GM19025 (cell line): Measurements from ENCODE around the gene SERPINA5.
"Not testable (repeated sequence)": the region's sequence is repeated elsewhere in the genome, so short reads cannot be mapped to it uniquely, and the experiment has no call there.

Source experiments
- ATAC-seq: cut with Tn5 transposase; IDR thresholded peaks from one replicate; pipeline ENCODE4 v1.9.1; 2021; ENCODE audit warnings: mild to moderate bottlenecking, low read depth, moderate library complexity; ENCODE audit not compliant: unreplicated experiment

The SERPINA5 gene

DNA sequence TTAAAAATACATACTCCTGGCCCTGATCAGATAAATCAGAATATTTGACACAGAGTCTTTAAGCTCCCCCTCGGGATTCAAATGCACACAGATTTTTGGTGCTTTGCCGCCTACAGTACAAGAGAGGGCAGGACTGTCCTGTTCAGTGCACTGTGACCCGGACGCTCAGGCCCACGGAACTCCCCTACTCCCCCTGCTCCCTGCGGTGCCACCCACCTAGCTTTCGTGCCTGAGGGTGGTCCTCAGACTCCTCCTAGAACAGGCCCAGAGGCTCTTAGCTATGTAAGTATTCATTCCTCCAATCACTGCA, 17.2 kb downstream of the SERPINA5 start:
- ATAC-seq, result no peak

DNA sequence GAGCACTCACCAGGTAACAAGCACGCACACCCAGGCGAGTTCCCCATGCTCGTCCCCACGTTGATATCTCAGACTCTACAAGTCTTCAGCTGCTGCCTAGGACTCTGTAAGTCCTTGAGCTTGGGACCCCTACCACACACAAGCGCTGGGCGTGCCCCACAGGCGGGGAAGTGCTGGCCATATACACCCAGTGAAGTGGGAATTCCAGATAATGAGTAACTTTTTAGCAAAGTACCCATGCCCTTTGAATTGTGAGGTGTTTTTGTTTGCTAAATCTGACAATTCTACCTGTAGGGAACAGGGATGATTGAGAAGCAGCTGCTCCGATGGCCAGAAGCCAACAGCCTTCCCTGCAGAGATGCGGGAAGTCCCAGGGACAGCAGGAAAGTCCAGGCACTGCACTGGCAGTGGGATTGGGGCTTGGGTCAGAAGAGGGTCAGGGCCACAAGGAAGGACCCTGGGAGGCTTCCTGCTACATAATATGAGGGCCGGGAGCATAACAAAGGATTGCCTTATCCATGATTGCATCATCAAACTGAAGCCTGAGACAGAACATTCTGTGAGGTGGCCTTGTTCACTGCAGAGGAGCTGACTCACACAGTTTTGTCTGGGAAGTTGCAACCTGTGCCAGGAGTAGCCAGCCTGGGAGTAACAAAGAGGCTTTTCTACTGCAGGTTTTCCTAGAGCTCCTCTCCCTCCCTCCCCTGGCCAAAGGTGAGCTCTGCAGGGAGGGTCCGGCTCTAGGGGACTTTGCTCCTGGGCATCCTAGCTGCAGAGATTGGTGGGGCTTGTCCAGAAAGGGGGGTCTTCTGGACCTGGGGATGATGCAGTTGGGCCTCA, 17.8 kb downstream of the SERPINA5 start:
- no peak for ATAC-seq

DNA sequence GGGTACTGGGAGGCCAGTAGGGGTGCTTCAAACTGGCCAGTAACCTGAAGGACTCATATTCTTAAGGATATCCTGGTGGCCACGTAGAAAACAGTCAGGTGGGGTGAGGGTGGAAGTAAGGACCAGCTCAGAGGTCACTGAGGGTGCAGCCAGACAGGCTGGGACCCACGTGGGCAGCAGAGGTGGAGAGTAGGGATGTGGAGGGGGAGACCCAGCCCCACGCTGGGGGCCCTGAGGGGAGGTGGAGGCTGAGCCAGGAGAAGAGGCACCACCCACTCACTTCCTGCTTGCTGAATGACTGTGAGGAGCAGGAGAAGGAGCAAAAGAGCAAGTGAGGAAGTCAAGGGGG, 18.4 kb downstream of the SERPINA5 start:
- no peak for ATAC-seq

DNA sequence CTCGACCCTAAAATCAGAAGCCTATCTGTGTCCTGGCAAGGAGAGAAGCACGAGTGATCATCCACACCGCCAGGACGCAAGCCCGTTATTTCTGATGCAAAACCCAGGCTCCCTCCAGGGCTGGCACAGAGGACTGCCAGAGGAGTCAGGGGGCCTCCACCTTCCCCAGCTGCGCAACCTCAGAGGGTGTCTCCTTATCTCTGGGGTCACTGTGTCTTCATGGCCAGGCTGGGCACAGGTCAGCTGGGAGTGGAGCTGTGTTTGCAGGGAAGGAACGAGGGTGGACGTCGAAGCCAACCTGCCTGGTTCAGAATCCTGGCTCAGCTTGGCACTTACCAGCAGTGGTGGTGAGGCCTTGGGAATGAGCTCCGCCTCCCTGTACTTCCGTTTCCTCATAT, 18.9 kb downstream of the SERPINA5 start:
- no peak for ATAC-seq

DNA sequence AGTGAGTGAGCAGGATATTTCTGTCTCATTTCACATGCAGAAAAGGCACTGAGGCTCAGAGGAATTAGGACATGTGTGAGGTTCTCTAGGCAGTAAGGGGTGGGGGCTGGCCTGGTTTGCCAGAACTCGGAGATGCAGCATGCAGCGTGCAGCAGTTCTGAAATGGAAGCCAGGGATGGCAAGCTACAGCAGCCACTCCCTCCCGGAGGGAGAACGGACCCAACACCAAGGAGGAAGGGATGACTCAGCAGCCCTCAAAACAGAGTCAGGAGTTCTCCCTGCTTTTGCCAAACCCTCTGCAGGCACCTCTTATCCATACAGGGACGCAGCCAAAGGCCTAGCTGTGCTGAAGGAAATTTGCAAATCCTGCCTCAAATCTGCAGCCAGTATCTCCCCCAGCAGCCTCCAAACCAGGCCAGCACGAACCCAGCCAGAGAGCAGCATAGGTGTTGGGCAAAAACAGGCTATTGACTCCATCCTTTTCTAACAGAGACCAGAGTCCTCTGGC, 20.7 kb downstream of the SERPINA5 start:
- ATAC-seq, result no peak

DNA sequence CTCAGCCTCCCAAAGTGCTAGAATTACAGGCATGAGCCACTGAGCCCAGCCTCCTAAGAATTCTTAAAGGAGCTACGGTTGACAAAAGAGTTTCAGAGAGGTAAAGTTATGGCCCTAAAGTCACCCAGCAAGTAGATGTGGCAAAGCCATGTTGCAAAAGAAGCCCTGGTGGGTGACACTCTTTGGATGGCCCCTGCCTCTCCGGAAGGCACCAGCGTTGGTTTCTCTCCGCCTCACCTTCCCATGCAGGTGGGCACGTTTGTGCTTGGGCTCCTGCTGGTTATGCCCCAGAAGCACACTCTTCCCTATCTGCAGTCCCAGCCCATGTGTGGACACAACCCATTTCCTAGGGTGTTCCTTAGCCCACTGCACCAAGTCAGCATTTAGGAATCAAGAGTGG, 21.5 kb downstream of the SERPINA5 start:
- ATAC-seq, result no peak

DNA sequence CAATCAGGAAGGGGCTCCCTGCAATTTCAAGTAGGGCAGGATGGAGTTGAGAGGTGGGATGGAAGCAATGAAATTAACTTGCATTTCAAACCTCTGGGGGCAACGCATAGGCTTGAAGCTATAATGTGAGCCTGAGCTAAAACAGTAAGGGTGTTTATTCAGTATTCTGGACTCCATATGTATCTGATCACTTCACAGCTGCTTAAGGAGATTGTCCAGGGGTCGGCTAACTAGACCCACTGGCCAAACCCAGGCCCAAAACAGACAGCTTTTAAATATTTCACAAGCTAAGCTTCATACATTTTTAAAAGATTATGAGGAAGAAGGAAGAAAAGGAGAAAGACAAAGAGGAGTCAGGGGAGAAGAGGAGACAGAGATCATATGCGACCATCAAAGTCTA, 24.1 kb downstream of the SERPINA5 start:
- no peak for ATAC-seq

DNA sequence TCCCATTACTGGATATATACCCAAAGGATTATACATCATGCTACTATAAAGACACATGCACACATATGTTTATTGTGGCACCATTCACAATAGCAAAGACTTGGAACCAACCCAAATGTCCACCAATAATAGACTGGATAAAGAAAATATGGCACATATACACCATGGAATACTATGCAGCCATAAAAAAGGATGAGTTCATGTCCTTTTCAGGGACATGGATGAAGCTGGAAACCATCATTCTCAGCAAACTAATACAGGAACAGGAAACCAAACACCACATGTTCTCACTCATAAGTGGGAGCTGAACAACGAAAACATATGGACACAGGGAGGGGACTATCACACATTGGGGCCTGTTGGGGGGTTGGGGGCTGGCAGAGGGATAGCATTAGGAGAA, 27.7 kb downstream of the SERPINA5 start:
- not testable (repeated sequence) for ATAC-seq

DNA sequence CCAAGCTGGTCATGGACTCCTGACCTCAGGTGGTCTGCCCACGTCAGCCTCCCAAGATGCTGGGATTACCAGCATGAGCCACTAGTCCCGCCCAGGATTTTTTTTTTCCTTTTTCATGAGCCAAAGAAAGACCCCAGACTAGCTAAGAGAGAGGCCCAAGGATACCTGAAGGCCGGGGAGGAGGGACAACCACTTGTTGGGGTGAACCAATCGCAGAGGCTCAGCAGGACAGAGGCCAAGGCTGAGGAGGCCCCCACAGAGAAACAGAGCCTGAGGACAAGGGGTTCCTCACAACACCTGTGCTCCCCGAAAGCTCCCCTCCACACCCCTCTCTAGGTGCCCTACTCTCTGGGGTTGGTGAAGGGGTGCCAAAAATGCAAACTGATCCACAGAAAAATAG, 30.0 kb downstream of the SERPINA5 start:
- no peak for ATAC-seq

DNA sequence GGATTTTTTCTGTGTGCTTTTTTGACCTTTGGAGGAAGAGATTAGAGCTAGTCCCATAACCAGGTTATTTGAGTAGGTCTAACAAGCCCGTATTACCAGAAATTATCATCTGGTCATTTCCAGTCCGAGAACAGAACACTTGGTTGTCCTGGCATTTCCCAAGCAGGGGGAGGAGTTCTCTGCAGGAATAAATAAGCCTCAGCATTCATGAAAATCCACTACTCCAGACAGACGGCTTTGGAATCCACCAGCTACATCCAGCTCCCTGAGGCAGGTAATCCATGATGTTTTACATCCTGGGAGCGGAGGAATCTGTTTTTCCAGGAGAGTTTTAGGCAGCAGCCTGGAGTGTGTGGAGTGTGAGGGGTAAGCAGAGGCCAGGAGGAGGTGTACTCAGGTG, 30.9 kb downstream of the SERPINA5 start, which contains the start of gene SERPINA3:
Gene SERPINA3, plus strand, starts transcription at position 218 of the 400 bp plus-strand sequence. CDS start 2,051 bp downstream, outside the sequence.
- no peak for ATAC-seq

DNA sequence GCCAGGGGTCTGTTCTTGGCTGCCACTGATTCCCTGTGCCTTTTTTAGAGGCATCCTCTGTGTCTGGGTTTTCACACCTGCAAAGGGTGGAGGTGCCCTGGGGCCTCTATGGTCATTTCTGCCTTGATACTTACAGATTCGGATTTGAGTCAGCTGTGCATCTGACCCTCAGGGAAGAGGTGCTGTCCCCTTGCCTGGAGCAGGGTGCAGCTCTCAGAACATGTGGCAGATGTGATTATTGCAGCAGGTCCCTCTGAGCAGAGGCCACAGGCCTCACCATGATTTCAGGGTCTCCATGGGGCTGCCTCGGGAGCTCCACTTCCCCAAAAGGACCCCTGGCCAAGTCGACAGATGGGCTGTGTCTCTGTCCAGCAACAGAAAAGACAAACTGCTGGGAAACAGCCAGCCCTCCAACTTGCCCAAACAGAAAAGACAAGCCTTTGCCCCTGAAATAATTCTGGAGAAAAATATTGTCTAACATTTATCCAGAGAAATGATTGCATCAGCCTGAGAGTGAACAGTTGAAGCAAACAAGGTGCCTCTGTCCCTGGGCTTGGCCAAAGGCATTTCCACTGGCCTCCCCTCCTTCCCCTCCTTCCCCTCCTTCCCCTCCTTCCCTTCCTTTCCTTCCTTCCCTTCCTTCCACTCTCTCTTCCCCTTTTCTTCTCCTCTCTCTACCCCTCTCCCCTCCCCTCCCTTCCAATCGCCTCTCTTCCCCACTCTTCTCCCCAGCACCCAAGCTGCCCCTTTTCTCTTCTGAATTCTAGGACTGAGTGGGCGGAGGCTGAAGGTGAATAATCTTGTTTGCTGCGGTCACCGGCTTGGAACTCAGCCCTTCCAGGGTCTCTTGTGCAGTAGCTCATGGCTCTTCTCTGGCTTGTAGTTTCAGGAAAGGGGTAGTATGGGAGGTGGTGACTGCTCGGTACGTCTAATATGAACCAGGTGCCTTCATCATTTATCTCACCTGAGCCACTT, 31.6 kb downstream of the SERPINA5 start:
- no peak for ATAC-seq

DNA sequence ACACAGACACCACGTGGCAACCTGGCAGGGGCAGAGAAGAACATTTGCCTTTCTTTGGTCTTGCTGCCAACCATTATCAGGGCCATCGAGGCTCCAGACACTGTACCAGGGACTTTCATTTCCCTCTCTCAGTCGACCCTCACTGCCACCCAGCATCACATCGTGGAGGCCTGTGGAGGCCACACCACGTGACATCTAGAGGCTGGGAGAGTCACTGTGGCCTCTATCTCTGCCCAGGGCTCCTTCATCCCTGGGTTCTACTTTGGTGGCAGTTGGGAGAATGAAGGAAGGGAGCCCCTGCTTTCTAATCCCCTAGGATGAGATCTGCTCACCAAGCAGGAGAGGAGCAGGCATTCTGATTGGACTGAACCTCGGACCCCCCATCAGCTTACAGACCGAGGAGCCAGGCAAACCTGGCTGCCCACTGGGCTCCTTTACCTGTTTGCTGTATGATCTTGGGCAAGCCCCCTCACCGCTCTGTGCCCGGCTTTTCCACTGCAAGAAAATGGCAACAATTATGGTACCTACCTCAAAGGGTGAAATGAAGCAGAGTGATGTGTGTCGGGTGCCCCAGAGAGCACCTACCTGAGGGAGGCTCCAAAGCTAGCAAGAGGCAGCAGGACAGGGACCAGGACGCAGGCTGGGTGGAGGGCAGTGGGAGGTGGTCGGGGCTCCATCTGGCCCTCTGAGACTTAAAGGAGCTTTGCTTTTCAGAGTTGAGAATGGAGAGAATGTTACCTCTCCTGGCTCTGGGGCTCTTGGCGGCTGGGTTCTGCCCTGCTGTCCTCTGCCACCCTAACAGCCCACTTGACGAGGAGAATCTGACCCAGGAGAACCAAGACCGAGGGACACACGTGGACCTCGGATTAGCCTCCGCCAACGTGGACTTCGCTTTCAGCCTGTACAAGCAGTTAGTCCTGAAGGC, 32.8 kb downstream of the SERPINA5 start:
- ATAC-seq, result no peak

DNA sequence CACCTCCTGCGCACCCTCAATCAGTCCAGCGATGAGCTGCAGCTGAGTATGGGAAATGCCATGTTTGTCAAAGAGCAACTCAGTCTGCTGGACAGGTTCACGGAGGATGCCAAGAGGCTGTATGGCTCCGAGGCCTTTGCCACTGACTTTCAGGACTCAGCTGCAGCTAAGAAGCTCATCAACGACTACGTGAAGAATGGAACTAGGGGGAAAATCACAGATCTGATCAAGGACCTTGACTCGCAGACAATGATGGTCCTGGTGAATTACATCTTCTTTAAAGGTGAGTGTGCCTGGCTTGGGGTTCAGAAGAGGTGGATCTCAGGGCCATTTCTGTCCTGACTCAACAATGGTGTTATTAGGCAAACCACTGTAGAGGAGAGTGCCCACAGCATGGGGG, 33.6 kb downstream of the SERPINA5 start:
- no peak for ATAC-seq

DNA sequence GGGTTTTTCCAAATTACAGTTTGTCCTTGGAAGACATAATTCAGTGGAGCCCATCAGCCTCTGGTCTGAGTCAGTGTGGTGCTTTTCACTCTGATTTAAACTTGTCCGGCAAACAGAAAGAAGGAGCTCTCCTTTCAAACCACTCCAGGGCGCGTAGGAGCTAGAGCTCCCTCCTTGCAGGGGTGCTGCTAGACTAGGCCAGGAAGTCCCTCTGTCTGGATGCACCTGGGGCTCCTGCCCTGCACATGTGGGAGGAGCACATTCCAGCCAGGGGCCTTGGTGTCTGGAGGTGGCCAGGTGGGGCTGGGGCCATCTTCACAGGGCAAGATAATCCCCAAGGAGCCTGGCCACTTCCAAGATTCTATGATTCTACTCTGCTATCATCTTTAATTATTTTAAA, 34.0 kb downstream of the SERPINA5 start:
- no peak for ATAC-seq

DNA sequence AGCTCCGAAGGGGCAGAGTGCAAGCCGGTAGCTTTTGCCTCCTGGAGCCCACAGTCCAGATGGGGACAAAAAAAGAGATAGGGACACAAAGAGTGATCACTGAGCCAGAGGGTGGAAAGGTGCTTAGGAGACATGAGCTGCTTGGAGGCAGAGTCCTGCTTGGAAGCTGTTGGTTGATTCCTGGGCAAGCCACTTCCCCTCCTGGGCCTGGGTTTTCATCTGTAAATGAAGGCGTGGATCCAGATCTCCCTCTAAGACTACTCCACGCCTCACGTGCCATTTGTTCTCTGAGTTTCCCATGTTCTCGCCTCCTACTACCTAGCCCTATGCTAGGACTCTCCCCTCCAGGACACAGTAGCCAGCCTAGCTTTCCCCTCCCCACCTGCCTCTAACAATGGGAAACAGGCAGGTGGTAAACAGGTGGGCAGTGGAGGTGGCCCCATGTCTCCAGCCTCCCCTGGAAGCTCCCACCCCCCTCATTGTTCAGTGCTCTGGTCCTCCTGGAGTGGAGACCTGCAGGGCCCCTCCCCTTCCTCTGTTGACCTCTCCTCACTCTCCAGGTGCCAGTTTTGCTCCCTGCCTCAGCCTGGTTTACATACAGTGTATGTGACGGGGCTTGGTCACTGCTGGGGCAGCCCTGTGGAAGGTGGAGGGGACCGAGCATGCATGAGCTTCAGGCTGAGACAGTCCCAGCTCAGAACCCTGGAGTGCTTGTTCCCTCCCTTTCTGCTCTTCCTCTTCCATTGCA, 34.8 kb downstream of the SERPINA5 start:
- ATAC-seq, result no peak

DNA sequence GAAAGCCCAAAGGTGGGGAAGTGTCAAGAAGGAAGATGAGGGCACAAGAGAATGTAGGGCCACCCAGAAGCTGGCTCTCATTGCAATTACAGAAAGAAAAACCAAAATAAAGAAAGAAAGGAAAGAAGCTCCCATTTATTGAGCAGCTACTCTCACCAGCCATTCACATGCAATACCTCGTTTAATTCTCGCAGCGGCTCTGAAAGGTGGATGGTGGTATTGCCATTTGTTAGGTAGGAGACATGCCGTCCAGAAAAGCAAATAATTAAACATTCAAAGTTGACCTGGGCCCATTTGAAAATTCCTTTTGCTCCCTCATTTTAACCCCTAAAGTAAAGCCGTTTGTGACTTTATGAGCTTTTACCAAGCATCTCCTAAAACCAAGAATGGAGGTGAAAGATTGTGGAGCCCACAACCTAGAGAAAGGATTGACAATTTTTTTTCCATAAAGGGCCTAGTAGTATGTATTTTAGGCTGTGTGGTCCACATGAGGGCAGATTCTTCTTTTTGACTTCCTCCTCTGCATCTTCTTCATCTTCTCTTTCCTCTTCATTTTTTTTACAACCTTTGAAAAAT, 36.2 kb downstream of the SERPINA5 start:
- no peak for ATAC-seq

DNA sequence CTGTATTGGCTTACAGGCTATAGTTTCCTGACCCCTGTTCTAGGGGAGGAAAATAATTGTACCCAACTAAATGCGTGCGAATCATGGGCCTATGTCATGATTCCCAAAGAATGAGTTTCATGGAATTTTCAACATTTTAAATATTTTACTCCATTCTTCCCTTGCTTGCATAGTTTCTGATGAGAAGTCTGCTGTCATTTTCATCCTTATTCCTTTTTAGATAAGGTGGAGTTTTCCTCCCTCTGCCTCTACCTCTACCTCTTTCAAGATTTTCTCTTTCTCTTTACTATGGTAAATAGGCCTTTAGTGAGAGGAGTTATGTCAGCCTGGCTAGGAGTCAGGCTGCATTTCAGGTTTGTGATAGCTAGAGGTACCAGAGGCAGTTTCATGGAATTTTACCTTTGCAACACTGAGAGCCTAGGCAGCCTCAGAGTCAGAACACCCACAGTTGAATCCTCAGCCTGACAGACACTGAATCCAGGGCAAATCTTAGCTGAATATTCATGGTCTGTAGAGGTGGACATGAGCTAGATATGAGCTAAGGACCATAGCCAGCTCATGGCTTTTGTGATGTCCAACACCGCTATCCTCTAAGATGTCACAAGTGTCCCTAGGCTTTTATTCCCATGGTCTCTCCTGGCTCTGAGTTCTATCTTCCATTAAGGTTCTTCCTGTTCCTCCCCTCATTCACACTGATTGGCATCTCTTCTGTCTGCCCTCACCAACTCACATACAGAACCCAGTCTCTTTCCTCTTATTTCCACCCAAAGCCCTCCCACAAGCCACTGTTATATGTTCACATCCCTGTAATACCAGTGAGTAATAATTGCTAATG, 37.0 kb downstream of the SERPINA5 start:
- no peak for ATAC-seq

DNA sequence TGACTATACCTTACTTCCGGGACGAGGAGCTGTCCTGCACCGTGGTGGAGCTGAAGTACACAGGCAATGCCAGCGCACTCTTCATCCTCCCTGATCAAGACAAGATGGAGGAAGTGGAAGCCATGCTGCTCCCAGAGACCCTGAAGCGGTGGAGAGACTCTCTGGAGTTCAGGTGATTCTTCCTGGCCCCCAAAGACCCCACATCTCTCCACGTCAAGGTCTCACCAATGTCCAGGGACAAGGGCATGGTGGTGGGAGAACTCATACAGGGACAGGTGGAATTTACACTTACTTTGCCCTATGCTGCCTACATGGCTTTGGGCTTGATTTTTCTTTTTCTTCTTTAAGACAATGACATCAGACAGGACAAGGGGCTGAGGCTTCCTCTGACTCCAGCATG, 38.1 kb downstream of the SERPINA5 start:
- no peak for ATAC-seq
